ENCODE measurements around the gene INO80E. TPM values are rescaled to one million over a fixed set of nuclear protein-coding genes. Genes with fewer than 3 reads are reported as not detected.

Gene INO80E
- total and polyA plus RNA-seq, 12 donors: 23.2 to 80.4 (median 31.1) TPM

- peaks cover 0 to 66% (median 4%) of the 10 kb centered on the region in 9 donors for H3K36me3 ChIP-seq
- no peak for DNase-seq
- H3K9me3 ChIP-seq: no peaks in the 10 kb centered on the region
- no peak overlapping the region for H3K4me3 ChIP-seq
- H3K27me3 ChIP-seq: no peaks in the 10 kb centered on the region
- intact Hi-C loops (cut with DNase I): loop anchor here in 5 of 10 donors (5.0 to 10.0 kb wide), 4 partner anchors 76 to 296 kb away; partner anchors contain the start of genes CDIPT (in 3 of the 5) and KCTD13 (in 3 of the 5)
- H3K27ac ChIP-seq: no peak overlapping the region
- no peak for TF ChIP-seq CTCF (IDR thresholded peaks at IDR 0.05)
- WGBS, 2 donors: 79 to 85% methylated on average over 32 to 33 of the region's 33 CpGs
- peaks cover 3 to 23% (median 11%) of the 10 kb centered on the region in 9 donors for H3K4me1 ChIP-seq
- no peak for ATAC-seq
These were observed 4.9 kb downstream of the INO80E start for GRCh38 chr16:30000735-30001631.

GRCh38 chr16:30002614-30003346, 6.7 kb downstream of the INO80E start:
- WGBS, 2 donors: 83 to 87% methylated on average over 19 of the region's 19 CpGs
- no peak overlapping the region for H3K4me3 ChIP-seq
- H3K4me1 ChIP-seq: peaks cover 0 to 9% (median 0%) of the 10 kb centered on the region in 9 donors
- no peak overlapping the region for H3K27ac ChIP-seq
- H3K36me3 ChIP-seq: peaks cover 0 to 66% (median 4%) of the 10 kb centered on the region in 9 donors
- no peak for TF ChIP-seq CTCF (IDR thresholded peaks at IDR 0.05)
- intact Hi-C loops (cut with DNase I): loop anchor here in 5 of 10 donors (5.0 to 10.0 kb wide), 4 partner anchors 78 to 298 kb away; partner anchors contain the start of genes CDIPT (in 3 of the 5) and KCTD13 (in 3 of the 5)
- DNase-seq: no peak
- peaks cover 0 to under 1% (median 0%) of the 10 kb centered on the region in 7 donors for H3K27me3 ChIP-seq
- ATAC-seq: no peak
- H3K9me3 ChIP-seq: no peaks in the 10 kb centered on the region

- ATAC-seq: peak in 1 of 8 donors; percentile 3
- intact Hi-C loops (cut with DNase I): loop anchor here in 5 of 10 donors (5.0 to 10.0 kb wide), 4 partner anchors 79 to 299 kb away; partner anchors contain the start of genes CDIPT (in 3 of the 5) and KCTD13 (in 3 of the 5)
These were observed 7.8 kb downstream of the INO80E start for GRCh38 chr16:30003670-30004423.

More at GRCh38 chr16:30003670-30004423, 7.8 kb downstream of the INO80E start:
- Histone ChIP-seq H3K27me3 (peaks cover 4 to 11% (median 8%) of the 10 kb centered on the region in 7 donors), H3K36me3 (peaks cover 0 to 57% (median 4%) of the 10 kb centered on the region in 9 donors), H3K9me3 (no peaks in the 10 kb centered on the region), H3K4me3 (no peak overlapping the region), H3K4me1 (peaks cover 0 to 7% (median 0%) of the 10 kb centered on the region in 9 donors), H3K27ac (no peak overlapping the region)
- 86 to 91% methylated on average over 17 of the region's 17 CpGs for WGBS, 2 donors
- TF ChIP-seq CTCF (IDR thresholded peaks at IDR 0.05): no peak
- DNase-seq: no peak
